ENCODE results near the gene PPIB.
A peak's percentile ranks its signal among the peaks of the same experiment; 100 is the strongest.

Gene PPIB

GRCh38 chr15:64158363-64159134 is 4.3 kb downstream of the PPIB start:
- no peak for DNase-seq (ENCODE audit: low read depth)

GRCh38 chr15:64157599-64158125 is 5.2 kb downstream of the PPIB start:
- DNase-seq (ENCODE audit: low read depth): no peak

- DNase-seq (ENCODE audit: low read depth): no peak
Observed at GRCh38 chr15:64156652-64157331, 6.0 kb downstream of the PPIB start.

- no peak for DNase-seq (ENCODE audit: low read depth)
Observed at GRCh38 chr15:64155802-64156651, 6.8 kb downstream of the PPIB start.

GRCh38 chr15:64153480-64154367 is 9.1 kb downstream of the PPIB start:
- DNase-seq (ENCODE audit: low read depth): peak; percentile 60

- DNase-seq (ENCODE audit: low read depth): no peak
Observed at GRCh38 chr15:64152507-64153387, 10.1 kb downstream of the PPIB start.

- no peak for DNase-seq (ENCODE audit: low read depth)
Observed at GRCh38 chr15:64151727-64152506, 10.9 kb downstream of the PPIB start, which contains the start of gene SNX22. Gene SNX22 (plus strand): TSS chr15:64151731. CDS start chr15:64151776, 45 bp downstream.

- DNase-seq (ENCODE audit: low read depth): no peak
Observed at GRCh38 chr15:64149893-64150578, 12.8 kb downstream of the PPIB start.

- DNase-seq (ENCODE audit: low read depth): no peak
Observed at GRCh38 chr15:64149424-64149823, 13.4 kb downstream of the PPIB start.

GRCh38 chr15:64148581-64148980 is 14.2 kb downstream of the PPIB start:
- no peak for DNase-seq (ENCODE audit: low read depth)

- DNase-seq (ENCODE audit: low read depth): no peak
Observed at GRCh38 chr15:64148168-64148567, 14.7 kb downstream of the PPIB start.

GRCh38 chr15:64146885-64147681 is 15.7 kb downstream of the PPIB start:
- DNase-seq (ENCODE audit: low read depth): no peak

GRCh38 chr15:64146520-64146884 is 16.3 kb downstream of the PPIB start:
- no peak for DNase-seq (ENCODE audit: low read depth)

GRCh38 chr15:64146041-64146440 is 16.8 kb downstream of the PPIB start:
- DNase-seq (ENCODE audit: low read depth): no peak

- no peak for DNase-seq (ENCODE audit: low read depth)
Observed at GRCh38 chr15:64144565-64145281, 18.1 kb downstream of the PPIB start.

GRCh38 chr15:64144192-64144564 is 18.6 kb downstream of the PPIB start:
- DNase-seq (ENCODE audit: low read depth): no peak

- no peak for DNase-seq (ENCODE audit: low read depth)
Observed at GRCh38 chr15:64143276-64143675, 19.5 kb downstream of the PPIB start.

Data from CMK (cell line).